Astrocyte of the hippocampus (primary cell): ENCODE data around the gene GPRC5C.
"Not testable (repeated sequence)": the region's sequence is repeated elsewhere in the genome, so short reads cannot be mapped to it uniquely, and the experiment has no call there.

Experiments
- DNase-seq: peaks from one replicate; pipeline ENCODE4 v3.0.0; 2011; ENCODE audit warnings: low read depth, low spot score

Gene GPRC5C

GRCh38 chr17:74405311-74405710 lies 26.6 kb upstream of the GPRC5C start:
- not testable (repeated sequence) for DNase-seq

GRCh38 chr17:74407384-74407783 lies 24.5 kb upstream of the GPRC5C start:
- DNase-seq: no peak

- peak; percentile 34 for DNase-seq
Measured at GRCh38 chr17:74408262-74408661, 23.6 kb upstream of the GPRC5C start.

GRCh38 chr17:74408815-74409214 lies 23.1 kb upstream of the GPRC5C start:
- DNase-seq: no peak

GRCh38 chr17:74410001-74410443 lies 21.9 kb upstream of the GPRC5C start:
- no peak for DNase-seq

- no peak for DNase-seq
Measured at GRCh38 chr17:74412581-74412980, 19.3 kb upstream of the GPRC5C start.

GRCh38 chr17:74413491-74413890 lies 18.4 kb upstream of the GPRC5C start:
- no peak for DNase-seq

GRCh38 chr17:74414510-74414909 lies 17.4 kb upstream of the GPRC5C start:
- no peak for DNase-seq

GRCh38 chr17:74415608-74416396 lies 16.1 kb upstream of the GPRC5C start:
- no peak for DNase-seq

- DNase-seq: peak; percentile 46
Measured at GRCh38 chr17:74417178-74418045, 14.5 kb upstream of the GPRC5C start.

- DNase-seq: no peak
Measured at GRCh38 chr17:74419928-74420411, 11.9 kb upstream of the GPRC5C start.

- no peak for DNase-seq
Measured at GRCh38 chr17:74424117-74424516, 7.8 kb upstream of the GPRC5C start.

GRCh38 chr17:74424657-74425056 lies 7.2 kb upstream of the GPRC5C start:
- DNase-seq: no peak

GRCh38 chr17:74426551-74427047 lies 5.3 kb upstream of the GPRC5C start:
- DNase-seq: no peak

- DNase-seq: no peak
Measured at GRCh38 chr17:74427048-74427762, 4.7 kb upstream of the GPRC5C start.

GRCh38 chr17:74427763-74428153 lies 4.1 kb upstream of the GPRC5C start:
- DNase-seq: no peak

- peak; percentile 49 for DNase-seq
Measured at GRCh38 chr17:74429604-74430384, 2.1 kb upstream of the GPRC5C start.

GRCh38 chr17:74430385-74430705 lies 1.5 kb upstream of the GPRC5C start:
- no peak for DNase-seq

GRCh38 chr17:74430706-74431567 lies 951 bp upstream of the GPRC5C start:
- peak; percentile 93 for DNase-seq

GRCh38 chr17:74432424-74432690 lies 469 bp downstream of the GPRC5C start:
- no peak for DNase-seq
